Smooth muscle cell (in vitro differentiated cells): ENCODE data around the gene S1PR3. TPM values are rescaled to one million over a fixed set of nuclear protein-coding genes. Genes with fewer than 3 reads are reported as not detected.

ENCODE experiments used
- DNase-seq: peaks from one replicate; lab custom pipeline; 2025; ENCODE audit not compliant: unreplicated experiment; lab: John Stamatoyannopoulos, UW
- H2AFZ ChIP-seq: fragments of 200-600 bp; sonication (generic); 2 replicates; pipeline ENCODE4 v1.6.0; 2016; ENCODE audit warnings: antibody characterized with exemption, low read depth, mild to moderate bottlenecking
- H3F3A ChIP-seq: fragments of 200-600 bp; sonication (generic); 2 replicates; pipeline ENCODE4 v1.6.0; 2017; ENCODE audit warnings: antibody characterized with exemption, low read depth
- H3K27ac ChIP-seq: fragments of 200-600 bp; sonication (generic); 2 replicates; pipeline ENCODE4 v1.5.1; 2016; ENCODE audit warnings: low read depth, mild to moderate bottlenecking
- H3K27me3 ChIP-seq: fragments of 200-600 bp; sonication (generic); 2 replicates; pipeline ENCODE4 v1.6.1; 2016; ENCODE audit warnings: low read depth, mild to moderate bottlenecking
- H3K36me3 ChIP-seq: fragments of 200-600 bp; sonication (generic); 2 replicates; pipeline ENCODE4 v1.5.1; 2016; ENCODE audit warnings: low read depth
- H3K4me1 ChIP-seq: fragments of 200-600 bp; sonication (generic); 2 replicates; pipeline ENCODE4 v1.5.1; 2016; ENCODE audit warnings: low read depth
- H3K4me2 ChIP-seq: fragments of 200-600 bp; sonication (generic); 2 replicates; pipeline ENCODE4 v1.6.0; 2016; ENCODE audit warnings: mild to moderate bottlenecking
- H3K4me3 ChIP-seq: fragments of 200-600 bp; sonication (generic); 2 replicates; pipeline ENCODE4 v1.5.1; 2016; ENCODE audit warnings: mild to moderate bottlenecking
- H3K79me2 ChIP-seq: fragments of 200-600 bp; sonication (generic); 2 replicates; pipeline ENCODE4 v1.6.0; 2016; ENCODE audit warnings: low read depth, mild to moderate bottlenecking
- H3K9ac ChIP-seq: fragments of 200-600 bp; sonication (generic); 2 replicates; pipeline ENCODE4 v1.6.0; 2016; ENCODE audit warnings: low read depth
- H3K9me3 ChIP-seq: fragments of 200-600 bp; sonication (generic); replicated peaks from 2 replicates; pipeline ENCODE4 v1.5.1; 2016; ENCODE audit warnings: low read depth
- H4K20me1 ChIP-seq: fragments of 200-600 bp; sonication (generic); 2 replicates; pipeline ENCODE4 v1.6.0; 2016; ENCODE audit warnings: low read depth
- WGBS: methylation state at CpG from one replicate; pipeline ENCODE4 v1.1.7; 2016; ENCODE audit warnings: low lambda C conversion rate; 5-methylcytosine and 5-hydroxymethylcytosine counted together
- polyA plus RNA-seq: library from polyadenylated mRNA; unstranded; fragments of >200 nt; fragmentation: Nextera tagmentation; extraction: Ambion mirVana; gene quantifications from 2 replicates; pipeline ENCODE4 v1.2.1, GENCODE V29; 2016
- total RNA-seq: library from RNA; depleted of rRNA; stranded (reverse); fragments of >200 nt; gene quantifications from 2 replicates; pipeline ENCODE4 v1.2.3, GENCODE V29; 2014
- TF ChIP-seq, protein P1 (sequence below): fragments of 200-600 bp; sonication (generic); IDR thresholded peaks from 2 replicates; pipeline ENCODE4 v1.5.1; 2017; ENCODE audit warnings: borderline replicate concordance, mild to moderate bottlenecking, antibody characterized with exemption; ENCODE audit not compliant: insufficient read depth, poor library complexity, severe bottlenecking

Gene S1PR3
- total and polyA plus RNA-seq, 2 experiments from 2014 or later, result 184 to 246 TPM

DNA sequence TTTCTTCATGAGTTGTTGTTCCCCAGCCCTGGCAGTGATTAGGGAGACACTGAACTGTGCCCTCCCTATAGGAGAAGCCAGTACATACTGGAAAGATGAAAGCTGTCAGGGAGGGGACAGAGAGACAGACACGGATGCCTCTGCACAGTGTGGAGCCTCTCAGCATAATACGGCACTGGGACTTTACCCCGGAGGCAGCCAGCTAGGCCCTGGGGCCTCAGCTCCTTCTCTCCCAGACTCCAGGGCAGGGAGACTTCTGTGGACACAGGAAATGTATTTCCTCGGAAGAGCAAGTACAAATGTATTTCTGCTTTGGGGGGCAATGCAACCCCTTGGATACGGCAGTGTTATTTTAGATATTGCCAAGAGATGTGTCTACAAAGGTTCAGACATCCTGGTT is 62.0 kb downstream of the S1PR3 start:
- 96% methylated on average over 5 of the region's 5 CpGs for WGBS
- H3K27me3 ChIP-seq, result no peaks in the 10 kb centered on the region
- no peaks in the 10 kb centered on the region for H3F3A ChIP-seq
- H2AFZ ChIP-seq, result no peak overlapping the region
- no peak overlapping the region for H3K4me3 ChIP-seq
- TF ChIP-seq, protein P1, sequence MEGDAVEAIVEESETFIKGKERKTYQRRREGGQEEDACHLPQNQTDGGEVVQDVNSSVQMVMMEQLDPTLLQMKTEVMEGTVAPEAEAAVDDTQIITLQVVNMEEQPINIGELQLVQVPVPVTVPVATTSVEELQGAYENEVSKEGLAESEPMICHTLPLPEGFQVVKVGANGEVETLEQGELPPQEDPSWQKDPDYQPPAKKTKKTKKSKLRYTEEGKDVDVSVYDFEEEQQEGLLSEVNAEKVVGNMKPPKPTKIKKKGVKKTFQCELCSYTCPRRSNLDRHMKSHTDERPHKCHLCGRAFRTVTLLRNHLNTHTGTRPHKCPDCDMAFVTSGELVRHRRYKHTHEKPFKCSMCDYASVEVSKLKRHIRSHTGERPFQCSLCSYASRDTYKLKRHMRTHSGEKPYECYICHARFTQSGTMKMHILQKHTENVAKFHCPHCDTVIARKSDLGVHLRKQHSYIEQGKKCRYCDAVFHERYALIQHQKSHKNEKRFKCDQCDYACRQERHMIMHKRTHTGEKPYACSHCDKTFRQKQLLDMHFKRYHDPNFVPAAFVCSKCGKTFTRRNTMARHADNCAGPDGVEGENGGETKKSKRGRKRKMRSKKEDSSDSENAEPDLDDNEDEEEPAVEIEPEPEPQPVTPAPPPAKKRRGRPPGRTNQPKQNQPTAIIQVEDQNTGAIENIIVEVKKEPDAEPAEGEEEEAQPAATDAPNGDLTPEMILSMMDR, result no peak
- H3K9me3 ChIP-seq, result no peaks in the 10 kb centered on the region
- no peak for DNase-seq
- H4K20me1 ChIP-seq, result no peaks in the 10 kb centered on the region
- no peak overlapping the region for H3K9ac ChIP-seq
- no peaks in the 10 kb centered on the region for H3K36me3 ChIP-seq
- H3K79me2 ChIP-seq, result no peaks in the 10 kb centered on the region
- H3K27ac ChIP-seq, result no peak overlapping the region
- H3K4me1 ChIP-seq, result no peaks in the 10 kb centered on the region
- H3K4me2 ChIP-seq, result no peak overlapping the region

Other genes starting within 250 kb of the S1PR3 start
- gene SHC3, start 187.3 kb downstream of the S1PR3 start, total RNA-seq, result 0.67 and 0.81 TPM in 2 replicates
- gene SHC3, start 187.3 kb downstream of the S1PR3 start, polyA plus RNA-seq, result 0.38 and 0.76 TPM in 2 replicates